A549 (cell line): Measurements from ENCODE around the gene HIVEP3.

Source experiments
- BHLHE40 ChIP-seq: IDR thresholded peaks from 2 replicates; pipeline ENCODE4 v1.6.1; 2012; ENCODE audit warnings: low read depth, low read length, inconsistent platforms
- CHD2 ChIP-seq: fragments of 150-350 bp; IDR thresholded peaks from 2 replicates; pipeline ENCODE4 v1.6.1; 2014; ENCODE audit warnings: low read length; ENCODE audit not compliant: partially characterized antibody
- HDAC2 ChIP-seq: fragments of 200-600 bp; sonication (generic); IDR thresholded peaks from 2 replicates; pipeline ENCODE4 v1.6.1; 2016
- JUN ChIP-seq, 2 experiments: fragments of >200 bp; sonication (Bioruptor Twin); formaldehyde crosslinking; IDR thresholded peaks; 2 replicates in 1 of 2; 3 replicates in 1 of 2; pipeline ENCODE4 v1.6.1; 2016 to 2017
- MYC ChIP-seq: IDR thresholded peaks from 2 replicates; pipeline ENCODE4 v1.6.1; 2012; ENCODE audit warnings: mild to moderate bottlenecking, inconsistent platforms, low read length, improper control_type of control experiment, borderline replicate concordance
- POLR2A ChIP-seq: IDR thresholded peaks from 2 replicates; pipeline ENCODE4 v1.6.1; 2012; ENCODE audit warnings: mild to moderate bottlenecking, low read length
- RCOR1 ChIP-seq: fragments of 150-350 bp; IDR thresholded peaks from 2 replicates; pipeline ENCODE4 v1.6.1; 2014; ENCODE audit warnings: antibody characterized with exemption, low read length, low read depth
- SMC3 ChIP-seq: fragments of >200 bp; sonication (Bioruptor Twin); formaldehyde crosslinking; IDR thresholded peaks from 3 replicates; pipeline ENCODE4 v1.6.1; 2018; ENCODE audit warnings: inconsistent platforms
- ZFP36 ChIP-seq: fragments of 450-650 bp; IDR thresholded peaks from 2 replicates; pipeline ENCODE4 v1.6.1; 2014; ENCODE audit warnings: borderline replicate concordance; ENCODE audit not compliant: partially characterized antibody
- TF ChIP-seq, protein P1 (sequence below): IDR thresholded peaks from 2 replicates; pipeline ENCODE4 v1.6.1; 2012
- TF ChIP-seq, protein P2 (sequence below): fragments of >200 bp; sonication (Bioruptor Twin); formaldehyde crosslinking; IDR thresholded peaks from 3 replicates; pipeline ENCODE4 v1.5.1; 2016

- TF ChIP-seq HDAC2 (no peak), RCOR1 (no peak), JUN (IDR thresholded peaks at IDR 0.05) (no peak), MYC (no peak), SMC3 (no peak), CHD2 (no peak), BHLHE40 (no peak), ZFP36 (no peak), POLR2A (no peak)
- TF ChIP-seq, protein P1, sequence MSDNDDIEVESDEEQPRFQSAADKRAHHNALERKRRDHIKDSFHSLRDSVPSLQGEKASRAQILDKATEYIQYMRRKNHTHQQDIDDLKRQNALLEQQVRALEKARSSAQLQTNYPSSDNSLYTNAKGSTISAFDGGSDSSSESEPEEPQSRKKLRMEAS: no peak
- TF ChIP-seq, protein P2, sequence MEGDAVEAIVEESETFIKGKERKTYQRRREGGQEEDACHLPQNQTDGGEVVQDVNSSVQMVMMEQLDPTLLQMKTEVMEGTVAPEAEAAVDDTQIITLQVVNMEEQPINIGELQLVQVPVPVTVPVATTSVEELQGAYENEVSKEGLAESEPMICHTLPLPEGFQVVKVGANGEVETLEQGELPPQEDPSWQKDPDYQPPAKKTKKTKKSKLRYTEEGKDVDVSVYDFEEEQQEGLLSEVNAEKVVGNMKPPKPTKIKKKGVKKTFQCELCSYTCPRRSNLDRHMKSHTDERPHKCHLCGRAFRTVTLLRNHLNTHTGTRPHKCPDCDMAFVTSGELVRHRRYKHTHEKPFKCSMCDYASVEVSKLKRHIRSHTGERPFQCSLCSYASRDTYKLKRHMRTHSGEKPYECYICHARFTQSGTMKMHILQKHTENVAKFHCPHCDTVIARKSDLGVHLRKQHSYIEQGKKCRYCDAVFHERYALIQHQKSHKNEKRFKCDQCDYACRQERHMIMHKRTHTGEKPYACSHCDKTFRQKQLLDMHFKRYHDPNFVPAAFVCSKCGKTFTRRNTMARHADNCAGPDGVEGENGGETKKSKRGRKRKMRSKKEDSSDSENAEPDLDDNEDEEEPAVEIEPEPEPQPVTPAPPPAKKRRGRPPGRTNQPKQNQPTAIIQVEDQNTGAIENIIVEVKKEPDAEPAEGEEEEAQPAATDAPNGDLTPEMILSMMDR: no peak
Observed at GRCh38 chr1:41964400-41964799, 45.7 kb upstream of the HIVEP3 start.
